Muscle layer of colon (tissue), 2 donors: ENCODE measurements around the gene INPP5B.
"Not testable (repeated sequence)": the region's sequence is repeated elsewhere in the genome, so short reads cannot be mapped to it uniquely, and the experiment has no call there.

ENCODE experiments used
- H3K27ac ChIP-seq: one replicate; pipeline ENCODE4 v1.7.0; 2013; ENCODE audit warnings: low read depth, mild to moderate bottlenecking, low read length, moderate library complexity
- H3K27me3 ChIP-seq, 2 donors: one replicate each; pipeline ENCODE4 v1.7.0; 2013; ENCODE audit warnings: low read length in 2 of 2, mild to moderate bottlenecking in 2 of 2; ENCODE audit not compliant: insufficient read depth in 2 of 2, control insufficient read depth in 1 of 2
- H3K36me3 ChIP-seq: one replicate; pipeline ENCODE4 v1.7.0; 2013; ENCODE audit warnings: mild to moderate bottlenecking, low read length; ENCODE audit not compliant: insufficient read depth
- H3K4me1 ChIP-seq: one replicate; pipeline ENCODE4 v1.7.0; 2013; ENCODE audit warnings: mild to moderate bottlenecking, low read length; ENCODE audit not compliant: insufficient read depth
- H3K4me3 ChIP-seq, 2 donors: one replicate each; pipeline ENCODE4 v1.7.0; 2013; ENCODE audit warnings: low read length in 2 of 2, low read depth in 1 of 2, mild to moderate bottlenecking in 1 of 2, moderate library complexity in 1 of 2
- H3K9ac ChIP-seq: one replicate; pipeline ENCODE4 v1.7.0; 2013; ENCODE audit warnings: low read length
- H3K9me3 ChIP-seq: one replicate; pipeline ENCODE4 v1.7.0; 2013; ENCODE audit warnings: mild to moderate bottlenecking, low read length
- donor health status: abdominal sarcoma.
- donor health status: Adenocarcinoma of cecum.

INPP5B gene

GRCh38 chr1:37964106-37964505, 17.3 kb upstream of the INPP5B start:
- not testable (repeated sequence) for H3K4me1 ChIP-seq, H3K27ac ChIP-seq, H3K9ac ChIP-seq, H3K27me3 ChIP-seq, H3K9me3 ChIP-seq, H3K4me3 ChIP-seq
- peaks cover 40% of the 10 kb centered on the region for H3K36me3 ChIP-seq

GRCh38 chr1:37958690-37959089, 11.8 kb upstream of the INPP5B start:
- Histone ChIP-seq H3K9me3 (no peaks in the 10 kb centered on the region), H3K9ac (no peak overlapping the region), H3K36me3 (peaks cover 38% of the 10 kb centered on the region), H3K27me3 (no peaks in the 10 kb centered on the region), H3K4me1 (no peaks in the 10 kb centered on the region), H3K27ac (no peak overlapping the region), H3K4me3 (no peak overlapping the region)

GRCh38 chr1:37955685-37956084, 8.8 kb upstream of the INPP5B start:
- Histone ChIP-seq H3K27me3 (no peaks in the 10 kb centered on the region), H3K4me3 (no peak overlapping the region), H3K9me3 (no peaks in the 10 kb centered on the region), H3K27ac (no peak overlapping the region), H3K4me1 (no peaks in the 10 kb centered on the region), H3K9ac (no peak overlapping the region), H3K36me3 (peaks cover 31% of the 10 kb centered on the region)

DNA sequence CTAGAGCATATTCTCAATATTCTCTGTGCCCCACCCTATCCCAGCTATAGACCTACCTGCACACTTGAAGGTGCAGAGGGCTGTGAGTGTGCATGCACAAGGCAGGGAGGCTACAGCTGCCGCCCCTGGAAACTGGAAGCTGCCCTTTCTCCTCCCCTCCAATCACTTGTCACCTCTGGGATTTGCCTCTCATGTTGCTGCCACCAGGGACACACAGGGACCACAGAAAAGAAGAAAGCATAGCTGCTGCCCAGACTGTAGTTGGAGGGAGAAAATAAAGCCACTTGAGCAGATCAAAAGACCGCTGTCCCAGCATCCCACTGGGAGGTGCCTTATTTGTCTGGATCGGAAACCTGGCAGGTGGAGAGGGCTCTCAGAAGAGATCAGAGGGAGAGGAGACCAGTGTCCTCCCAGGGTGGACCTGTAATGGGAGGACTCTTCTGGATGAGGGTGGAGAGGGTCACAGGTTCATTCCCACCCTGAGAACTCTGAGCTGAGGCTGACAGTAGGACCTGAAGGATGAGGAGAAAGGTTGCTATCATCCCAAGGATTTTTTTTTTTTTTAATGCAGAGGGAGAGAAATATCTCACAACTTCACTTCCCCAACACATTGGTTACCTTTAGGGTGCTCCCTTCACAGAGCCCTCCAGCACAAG, 7.6 kb upstream of the INPP5B start:
- H3K4me1 ChIP-seq = no peaks in the 10 kb centered on the region
- no peak overlapping the region for H3K27ac ChIP-seq
- no peak overlapping the region for H3K4me3 ChIP-seq
- H3K27me3 ChIP-seq = no peaks in the 10 kb centered on the region
- H3K9me3 ChIP-seq = no peaks in the 10 kb centered on the region
- H3K9ac ChIP-seq = no peak overlapping the region
- peaks cover 22% of the 10 kb centered on the region for H3K36me3 ChIP-seq

GRCh38 chr1:37952738-37953137, 5.9 kb upstream of the INPP5B start:
- Histone ChIP-seq H3K36me3 (peaks cover 5% of the 10 kb centered on the region), H3K4me3 (no peak overlapping the region), H3K27ac (no peak overlapping the region), H3K9me3 (no peaks in the 10 kb centered on the region), H3K27me3 (no peaks in the 10 kb centered on the region), H3K9ac (no peak overlapping the region), H3K4me1 (no peaks in the 10 kb centered on the region)

DNA sequence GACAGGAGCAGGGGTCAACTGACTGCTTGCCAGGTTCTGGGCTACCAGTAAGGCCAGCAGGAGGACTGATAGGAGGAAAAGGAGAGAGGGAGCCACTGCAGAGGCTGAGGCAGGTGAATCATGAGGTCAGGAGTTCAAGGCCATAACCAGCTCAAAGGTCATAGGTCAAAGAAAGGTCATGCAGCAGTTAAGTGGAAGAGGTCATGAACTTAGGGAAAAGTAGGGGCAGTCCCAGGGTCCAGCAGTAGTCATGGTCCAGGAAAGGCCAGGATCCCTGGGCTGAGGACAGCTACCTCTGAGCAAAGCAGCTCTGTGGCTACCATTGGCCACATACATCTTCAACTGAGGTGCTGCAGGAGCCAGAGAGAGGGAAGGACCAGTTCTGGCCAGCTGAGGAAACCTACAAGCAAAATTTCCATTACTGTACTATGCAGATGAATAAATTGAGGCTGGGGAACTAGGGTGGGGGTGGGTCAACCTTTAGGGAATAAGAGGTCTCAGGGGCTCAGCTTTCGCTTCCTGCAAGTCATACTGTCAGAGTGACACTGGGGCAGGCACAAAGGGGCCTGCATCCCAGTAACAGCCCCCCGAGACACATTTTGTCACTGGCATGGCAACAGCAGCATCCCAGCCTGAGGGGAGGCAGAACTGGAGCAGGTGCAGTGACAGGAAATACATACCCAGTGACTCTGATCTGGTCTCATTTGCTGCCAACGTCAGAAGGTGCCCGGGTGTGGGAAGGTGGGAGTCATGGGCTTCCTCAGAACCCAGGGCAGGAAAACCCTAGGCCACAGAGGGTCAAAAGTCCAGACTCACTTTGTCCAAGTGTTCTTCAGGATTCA, 5.2 kb upstream of the INPP5B start:
- no peak overlapping the region for H3K27ac ChIP-seq
- H3K9ac ChIP-seq = no peak overlapping the region
- no peak overlapping the region for H3K4me3 ChIP-seq
- H3K4me1 ChIP-seq = peaks cover 5% of the 10 kb centered on the region
- H3K9me3 ChIP-seq = no peaks in the 10 kb centered on the region
- H3K36me3 ChIP-seq = no peaks in the 10 kb centered on the region
- H3K27me3 ChIP-seq = no peaks in the 10 kb centered on the region

DNA sequence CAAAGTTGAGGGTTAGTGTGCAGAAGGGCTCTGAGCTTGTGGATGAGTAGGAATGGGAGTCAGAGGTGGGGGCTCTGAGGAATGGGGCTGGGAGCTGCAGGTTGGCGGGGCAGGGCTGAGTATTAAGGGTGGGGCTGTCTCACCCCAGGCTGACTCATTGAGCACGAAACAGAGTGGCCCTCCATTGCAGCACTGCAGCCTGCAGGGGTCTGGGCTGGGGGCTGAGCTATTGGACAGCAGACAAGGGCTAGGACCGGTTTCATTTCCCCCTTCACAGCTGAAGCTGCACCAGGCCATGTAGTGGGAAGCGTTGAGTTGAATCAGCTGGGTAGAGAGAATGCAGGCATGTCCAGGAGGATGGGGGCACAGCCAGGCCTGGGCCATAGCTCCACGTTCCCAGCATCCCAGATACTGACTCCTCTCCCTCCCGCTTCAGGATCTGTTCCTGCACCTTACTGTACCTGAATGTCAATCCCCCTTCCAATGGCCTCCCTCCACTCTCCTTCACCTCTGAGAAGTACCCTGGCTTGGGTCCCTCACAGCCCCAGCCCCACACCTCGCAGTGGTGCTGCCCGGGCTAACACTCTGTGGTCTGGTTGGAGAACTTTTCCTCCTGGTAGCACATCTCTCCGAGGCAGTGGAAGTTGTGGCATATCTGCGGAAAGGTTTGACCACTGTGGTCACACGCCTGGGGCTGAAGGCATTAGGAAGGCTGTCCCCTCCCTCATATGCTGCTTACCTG, 4.4 kb upstream of the INPP5B start:
- no peaks in the 10 kb centered on the region for H3K9me3 ChIP-seq
- H3K36me3 ChIP-seq = no peaks in the 10 kb centered on the region
- H3K9ac ChIP-seq = no peak overlapping the region
- H3K4me3 ChIP-seq = no peak overlapping the region
- no peaks in the 10 kb centered on the region for H3K27me3 ChIP-seq
- no peak overlapping the region for H3K27ac ChIP-seq
- H3K4me1 ChIP-seq = peaks cover 7% of the 10 kb centered on the region

DNA sequence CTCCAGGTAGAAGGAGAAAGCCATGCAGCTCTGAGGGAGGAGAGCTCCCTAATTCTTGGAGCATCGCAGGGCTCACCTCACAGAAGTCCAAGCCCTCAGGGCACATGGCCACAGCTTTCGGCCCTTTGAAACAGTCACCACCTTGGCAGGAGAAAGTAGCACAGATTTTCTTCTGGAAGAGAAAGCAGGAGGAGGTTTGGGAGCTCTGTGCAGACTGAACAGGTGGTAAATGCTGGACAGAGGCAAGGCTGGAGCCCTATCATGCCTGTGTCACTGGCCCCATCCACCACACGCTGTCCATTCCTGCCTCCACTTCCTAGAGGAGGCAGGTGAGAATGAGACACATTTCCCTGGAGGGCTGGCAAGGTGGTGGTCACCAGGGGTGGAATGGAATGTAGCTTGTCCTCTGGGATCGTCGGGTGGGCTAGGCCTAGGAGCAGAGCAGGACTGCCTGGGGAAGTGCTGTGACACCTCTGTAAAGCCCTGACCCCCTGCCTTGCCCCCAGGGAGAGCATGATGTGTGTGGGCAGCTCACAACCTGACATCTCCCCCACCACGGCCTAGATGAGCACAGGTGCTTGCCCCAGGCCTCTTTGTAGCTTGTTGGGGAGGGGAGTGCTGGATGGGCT, 2.8 kb upstream of the INPP5B start:
- peaks cover 22% of the 10 kb centered on the region for H3K4me1 ChIP-seq
- no peaks in the 10 kb centered on the region for H3K36me3 ChIP-seq

GRCh38 chr1:37948841-37949240, 2.0 kb upstream of the INPP5B start:
- no peaks in the 10 kb centered on the region for H3K27me3 ChIP-seq
- peaks cover 5% of the 10 kb centered on the region for H3K36me3 ChIP-seq
- peaks cover 22% of the 10 kb centered on the region for H3K4me1 ChIP-seq
- no peak overlapping the region for H3K4me3 ChIP-seq
- H3K9ac ChIP-seq = no peak overlapping the region
- H3K27ac ChIP-seq = no peak overlapping the region
- no peaks in the 10 kb centered on the region for H3K9me3 ChIP-seq

More for the DNA sequence above, 2.8 kb upstream of the INPP5B start:
- H3K9ac ChIP-seq = no peak overlapping the region
- no peaks in the 10 kb centered on the region for H3K9me3 ChIP-seq
- no peak overlapping the region for H3K4me3 ChIP-seq
- no peak overlapping the region for H3K27ac ChIP-seq
- no peaks in the 10 kb centered on the region for H3K27me3 ChIP-seq

DNA sequence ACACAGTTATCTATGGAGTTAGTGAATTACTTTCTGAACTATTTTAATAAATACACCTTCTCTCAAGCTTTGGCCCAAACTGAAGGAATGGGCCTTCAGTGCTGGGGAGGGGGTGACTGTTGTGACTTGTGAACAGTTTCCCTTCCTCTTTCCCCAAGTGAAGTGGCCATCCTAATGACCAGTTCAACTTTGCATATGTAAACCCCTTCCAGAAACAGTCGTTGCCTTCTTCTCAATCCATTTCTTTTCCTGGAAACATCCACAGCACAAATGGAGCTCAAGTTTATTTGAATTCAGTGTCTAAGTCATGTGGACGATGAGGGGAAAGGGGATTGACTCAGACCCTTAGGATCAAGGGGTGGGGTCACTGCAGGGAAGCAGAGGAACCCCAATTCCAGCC, 1.3 kb upstream of the INPP5B start:
- peaks cover 22% of the 10 kb centered on the region for H3K4me1 ChIP-seq
- H3K9ac ChIP-seq = no peak overlapping the region
- H3K27ac ChIP-seq = no peak overlapping the region

GRCh38 chr1:37947364-37947763, 511 bp upstream of the INPP5B start:
- H3K4me3 ChIP-seq = peak overlapping the region in 1 of 2 donors; percentile 79
- no peaks in the 10 kb centered on the region for H3K27me3 ChIP-seq
- H3K4me1 ChIP-seq = peaks cover 22% of the 10 kb centered on the region
- no peaks in the 10 kb centered on the region for H3K9me3 ChIP-seq
- peak overlapping the region; percentile 98 for H3K9ac ChIP-seq
- H3K36me3 ChIP-seq = peaks cover 15% of the 10 kb centered on the region
- H3K27ac ChIP-seq = peak overlapping the region; percentile 70

More for the DNA sequence above, 1.3 kb upstream of the INPP5B start:
- Histone ChIP-seq H3K36me3 (peaks cover 12% of the 10 kb centered on the region), H3K27me3 (no peaks in the 10 kb centered on the region), H3K4me3 (no peak overlapping the region), H3K9me3 (no peaks in the 10 kb centered on the region)
